GM18867 (cell line): ENCODE measurements around the gene OR2W3.
A peak's percentile ranks its signal among the peaks of the same experiment; 100 is the strongest.

Experiments
- ATAC-seq: cut with Tn5 transposase; IDR thresholded peaks from one replicate; pipeline ENCODE4 v1.9.1; 2021; ENCODE audit warnings: mild to moderate bottlenecking, moderate library complexity; ENCODE audit not compliant: unreplicated experiment

The OR2W3 gene

GRCh38 chr1:247914941-247915662 is 19.7 kb downstream of the OR2W3 start:
- no peak for ATAC-seq

DNA sequence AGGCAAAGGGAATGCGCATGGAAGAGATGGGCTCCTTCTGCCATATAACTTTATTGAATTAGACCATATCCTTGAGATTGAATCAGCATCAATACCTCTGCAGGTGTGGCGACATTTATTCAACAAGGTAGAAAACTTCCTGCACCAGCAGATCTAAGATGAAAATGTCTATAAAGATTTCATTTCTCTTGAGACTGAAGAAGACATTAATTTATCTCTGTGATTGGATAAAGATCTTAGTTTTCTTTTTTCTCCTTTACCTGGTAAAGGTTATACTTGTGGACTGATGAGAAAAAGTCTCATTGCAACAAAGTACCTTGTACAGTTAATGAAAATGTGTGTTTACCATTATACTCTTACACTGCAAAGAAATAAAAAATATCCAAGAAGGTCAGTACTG is 24.6 kb downstream of the OR2W3 start, which contains the start of gene OR2T8:
Gene OR2T8, plus strand, starts transcription at position 301 of the 400 bp plus-strand sequence. CDS start 766 bp downstream, outside the sequence.
- ATAC-seq = no peak

GRCh38 chr1:247923941-247924340 is 28.6 kb downstream of the OR2W3 start:
- no peak for ATAC-seq

DNA sequence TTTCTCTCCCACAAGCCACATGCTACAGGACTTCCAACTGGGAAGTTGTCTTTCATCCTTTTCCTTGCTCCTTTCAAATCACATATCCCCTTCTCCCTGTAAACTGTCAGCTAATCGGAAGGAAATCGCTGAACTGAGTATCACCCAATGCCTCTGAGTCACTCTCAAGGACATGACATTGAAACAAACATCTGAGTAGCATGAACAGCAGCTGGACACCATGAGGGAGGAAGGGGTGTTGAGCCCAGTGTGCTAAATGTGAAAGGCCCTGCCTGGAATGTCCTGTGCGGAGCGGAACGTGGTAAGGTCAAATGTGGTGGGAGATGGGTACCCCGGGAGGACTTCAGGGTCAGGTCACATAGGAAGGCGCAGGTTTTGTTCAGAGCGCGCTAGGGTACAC is 29.5 kb downstream of the OR2W3 start, which contains the start of gene OR2AJ1:
Gene OR2AJ1, plus strand, starts transcription at position 22 of the 400 bp plus-strand sequence. CDS start 8,880 bp downstream, outside the sequence.
- no peak for ATAC-seq

DNA sequence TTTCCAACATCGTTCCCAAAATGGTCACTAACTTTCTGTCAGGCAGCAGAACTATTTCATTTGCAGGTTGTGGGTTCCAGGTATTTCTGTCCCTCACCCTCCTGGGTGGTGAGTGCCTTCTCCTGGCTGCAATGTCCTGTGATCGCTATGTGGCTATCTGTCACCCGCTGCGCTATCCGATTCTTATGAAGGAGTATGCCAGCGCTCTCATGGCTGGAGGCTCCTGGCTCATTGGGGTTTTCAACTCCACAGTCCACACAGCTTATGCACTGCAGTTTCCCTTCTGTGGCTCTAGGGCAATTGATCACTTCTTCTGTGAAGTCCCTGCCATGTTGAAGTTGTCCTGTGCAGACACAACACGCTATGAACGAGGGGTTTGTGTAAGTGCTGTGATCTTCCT is 38.6 kb downstream of the OR2W3 start:
- no peak for ATAC-seq

- no peak for ATAC-seq
Measured at GRCh38 chr1:247935781-247936180, 40.4 kb downstream of the OR2W3 start.

DNA sequence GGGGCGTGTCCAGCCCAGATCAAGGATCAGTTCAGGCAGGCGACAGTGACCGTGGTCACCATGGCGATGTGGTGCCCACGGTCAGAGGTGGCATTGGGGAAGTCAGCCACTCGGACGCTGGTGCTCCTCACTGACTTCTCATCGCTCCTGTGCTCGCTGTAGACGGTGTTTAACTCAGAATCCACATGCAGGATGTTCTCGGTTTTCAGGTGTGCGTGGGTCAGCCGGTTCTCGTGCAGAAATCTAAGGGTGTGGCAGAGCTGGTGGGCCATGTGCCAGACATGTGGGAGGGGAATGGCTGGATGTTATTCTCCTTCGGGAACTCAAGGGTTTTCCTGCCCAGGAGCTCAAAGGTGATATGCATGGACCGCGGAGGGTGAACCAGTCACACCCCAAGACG is 41.0 kb downstream of the OR2W3 start:
- ATAC-seq = no peak

- ATAC-seq = peak; percentile 100
Measured at GRCh38 chr1:247936965-247937734, 41.8 kb downstream of the OR2W3 start.

- ATAC-seq = no peak
Measured at GRCh38 chr1:247942624-247943023, 47.2 kb downstream of the OR2W3 start.
